WTC11 (cell line): ENCODE results near the gene JAKMIP3. TPM values are rescaled to one million over a fixed set of nuclear protein-coding genes. Genes with fewer than 3 reads are reported as not detected.

Experiments used
- ATAC-seq: fragments of 200-7000 bp; cut with Tn5 transposase; 2 replicates; pipeline ENCODE4 v1.10.0; 2021; ENCODE audit warnings: mild to moderate bottlenecking, moderate library complexity
- CTCF ChIA-PET: fragments of 300-600 bp; sonication (Branson Sonifier 250); formaldehyde crosslinking; loops from one replicate; lab custom pipeline; 2021; ENCODE audit warnings: antibody characterized with exemption; lab: Charles Lee
- POLR2A ChIA-PET: fragments of 350-600 bp; sonication (Branson Sonifier 250); formaldehyde crosslinking; loops from one replicate; lab custom pipeline; 2021; ENCODE audit warnings: antibody characterized with exemption; lab: Charles Lee
- DNase-seq: peaks from one replicate; pipeline ENCODE4 v3.0.0; 2021; ENCODE audit warnings: low spot score
- H3K27ac Mint-ChIP-seq: 2 replicates; pipeline ENCODE4 v1.8.0; 2021; ENCODE audit warnings: mixed read lengths
- H3K27me3 Mint-ChIP-seq: 2 replicates; pipeline ENCODE4 v1.8.0; 2021; ENCODE audit warnings: low read depth, mild to moderate bottlenecking, moderate library complexity, mixed read lengths
- H3K36me3 Mint-ChIP-seq: 2 replicates; pipeline ENCODE4 v1.8.0; 2021; ENCODE audit warnings: mixed read lengths
- H3K4me1 Mint-ChIP-seq: 2 replicates; pipeline ENCODE4 v1.8.0; 2022; ENCODE audit warnings: mixed read lengths
- H3K4me3 Mint-ChIP-seq: 2 replicates; pipeline ENCODE4 v1.8.0; 2021; ENCODE audit warnings: mild to moderate bottlenecking, moderate library complexity, mixed read lengths
- H3K9me3 Mint-ChIP-seq: 2 replicates; pipeline ENCODE4 v1.8.0; 2021; ENCODE audit warnings: mixed read lengths
- CREM ChIP-seq: sonication (generic); formaldehyde crosslinking; IDR thresholded peaks from 2 replicates; pipeline ENCODE4 v1.8.1; 2022; ENCODE audit warnings: mild to moderate bottlenecking, missing genetic modification reagents, moderate library complexity
- ELF4 ChIP-seq: sonication (generic); formaldehyde crosslinking; IDR thresholded peaks from 2 replicates; pipeline ENCODE4 v1.8.1; 2022; ENCODE audit warnings: low read depth, mild to moderate bottlenecking, moderate library complexity, missing genetic modification reagents
- GRHL2 ChIP-seq: fragments of 250-450 bp; sonication (Bioruptor Pico); IDR thresholded peaks from 2 replicates; pipeline ENCODE4 v1.8.0; 2022; ENCODE audit warnings: mild to moderate bottlenecking, moderate library complexity; ENCODE audit not compliant: insufficient replicate concordance, severe bottlenecking
- IRF2 ChIP-seq: sonication (generic); formaldehyde crosslinking; IDR thresholded peaks from 2 replicates; pipeline ENCODE4 v1.8.0; 2022; ENCODE audit warnings: low read depth, missing genetic modification reagents, borderline replicate concordance
- JAZF1 ChIP-seq: fragments of 250-450 bp; sonication (Bioruptor Pico); IDR thresholded peaks from 2 replicates; pipeline ENCODE4 v1.9.0; 2021; ENCODE audit warnings: moderate library complexity, mild to moderate bottlenecking, inconsistent platforms
- JUN ChIP-seq: sonication (generic); formaldehyde crosslinking; IDR thresholded peaks from 2 replicates; pipeline ENCODE4 v1.8.0; 2023; ENCODE audit warnings: mild to moderate bottlenecking, missing genetic modification reagents
- MXD4 ChIP-seq: fragments of 250-450 bp; sonication (Bioruptor Pico); IDR thresholded peaks from 2 replicates; pipeline ENCODE4 v1.8.0; 2021; ENCODE audit warnings: mild to moderate bottlenecking, moderate library complexity, borderline replicate concordance
- NR2C2 ChIP-seq: sonication (generic); formaldehyde crosslinking; IDR thresholded peaks from 2 replicates; pipeline ENCODE4 v1.8.0; 2022; ENCODE audit warnings: mild to moderate bottlenecking, missing genetic modification reagents
- NR3C1 ChIP-seq: sonication (generic); formaldehyde crosslinking; conservative IDR thresholded peaks from 2 replicates; pipeline ENCODE4 v1.8.1; 2023; ENCODE audit warnings: low read depth, mild to moderate bottlenecking, missing genetic modification reagents
- SMAD4 ChIP-seq: sonication (generic); formaldehyde crosslinking; IDR thresholded peaks from 2 replicates; pipeline ENCODE4 v1.8.0; 2022; ENCODE audit warnings: mild to moderate bottlenecking, missing genetic modification reagents
- SP1 ChIP-seq: sonication (generic); formaldehyde crosslinking; conservative IDR thresholded peaks from 2 replicates; pipeline ENCODE4 v1.8.1; 2022; ENCODE audit warnings: missing genetic modification reagents
- TEAD1 ChIP-seq: sonication (generic); formaldehyde crosslinking; IDR thresholded peaks from 2 replicates; pipeline ENCODE4 v1.8.0; 2022; ENCODE audit warnings: mild to moderate bottlenecking, missing genetic modification reagents
- ZBTB21 ChIP-seq: sonication (generic); formaldehyde crosslinking; IDR thresholded peaks from 2 replicates; pipeline ENCODE4 v1.8.1; 2023; ENCODE audit warnings: mild to moderate bottlenecking, missing genetic modification reagents, borderline replicate concordance
- ZNF232 ChIP-seq: sonication (generic); formaldehyde crosslinking; IDR thresholded peaks from 2 replicates; pipeline ENCODE4 v1.8.0; 2022; ENCODE audit warnings: mild to moderate bottlenecking, missing genetic modification reagents
- total RNA-seq: library from RNA; stranded (reverse); gene quantifications from 3 replicates; pipeline ENCODE4 v1.2.3, GENCODE V29; 2021
- TF ChIP-seq, protein P1 (sequence below): sonication (generic); formaldehyde crosslinking; IDR thresholded peaks from 2 replicates; pipeline ENCODE4 v1.8.1; 2023; ENCODE audit warnings: mild to moderate bottlenecking, missing genetic modification reagents, borderline replicate concordance
- TF ChIP-seq, protein P2 (sequence below): fragments of 250-450 bp; sonication (Bioruptor Pico); IDR thresholded peaks from 2 replicates; pipeline ENCODE4 v1.9.0; 2021; ENCODE audit warnings: mild to moderate bottlenecking

JAKMIP3 gene
- total RNA-seq, 1 experiment from 2014 or later = 1.7 TPM

DNA sequence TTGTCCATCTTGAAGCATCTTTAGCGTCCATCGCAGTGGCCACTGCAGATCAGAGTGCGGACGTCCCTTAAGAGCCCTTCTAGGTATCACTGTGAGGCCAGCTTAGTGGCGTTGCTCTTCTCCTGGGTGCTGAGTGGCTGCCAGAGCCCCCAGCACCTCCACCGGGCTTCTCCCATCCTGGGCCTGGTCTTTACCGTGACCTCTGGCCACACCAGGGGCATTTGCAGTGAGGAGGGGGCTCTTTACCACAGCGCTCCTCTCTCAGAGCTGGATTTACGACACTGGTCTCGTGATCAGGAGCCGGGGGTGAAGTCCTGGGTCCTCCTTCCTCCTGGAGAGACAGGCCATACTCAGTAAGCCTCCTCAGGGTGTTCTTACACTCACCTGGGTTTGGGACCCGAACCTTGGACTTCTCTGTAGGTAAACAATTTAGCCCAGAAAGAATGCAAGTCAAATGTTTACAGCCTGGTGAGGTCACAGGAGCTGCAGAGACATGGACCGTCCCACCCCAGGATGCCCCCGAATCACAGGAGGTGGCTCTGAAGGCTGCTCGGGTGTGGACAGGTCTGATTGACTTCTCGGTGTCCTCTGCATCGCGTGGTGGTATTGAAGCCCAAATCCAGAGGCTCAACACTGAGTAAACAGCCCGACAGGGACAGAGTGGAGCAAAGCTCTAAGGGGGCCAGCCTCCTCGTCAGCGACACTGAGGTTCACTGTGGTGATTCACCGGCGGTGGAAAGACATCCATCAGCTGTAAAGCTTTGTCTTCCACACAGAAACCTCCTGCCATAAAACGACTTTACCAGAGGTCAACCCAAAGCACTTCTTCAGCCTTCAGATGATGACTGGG is 33.0 kb downstream of the JAKMIP3 start:
- Mint-ChIP-seq H3K36me3 (peaks cover 5% of the 10 kb centered on the region; the same call in 1 of the 2 replicates), H3K27me3 (no peaks in the 10 kb centered on the region; the same call in 1 of the 2 replicates), H3K4me3 (no peak overlapping the region), H3K9me3 (peaks cover 15% of the 10 kb centered on the region), H3K4me1 (no peaks in the 10 kb centered on the region), H3K27ac (no peak overlapping the region)
- POLR2A ChIA-PET = no interaction called here
- CTCF ChIA-PET = no interaction called here
- DNase-seq (no peak), ATAC-seq (no peak)
- no peak for TF ChIP-seq JUN (CRISPR knock-in tag)
- TF ChIP-seq, protein P1, sequence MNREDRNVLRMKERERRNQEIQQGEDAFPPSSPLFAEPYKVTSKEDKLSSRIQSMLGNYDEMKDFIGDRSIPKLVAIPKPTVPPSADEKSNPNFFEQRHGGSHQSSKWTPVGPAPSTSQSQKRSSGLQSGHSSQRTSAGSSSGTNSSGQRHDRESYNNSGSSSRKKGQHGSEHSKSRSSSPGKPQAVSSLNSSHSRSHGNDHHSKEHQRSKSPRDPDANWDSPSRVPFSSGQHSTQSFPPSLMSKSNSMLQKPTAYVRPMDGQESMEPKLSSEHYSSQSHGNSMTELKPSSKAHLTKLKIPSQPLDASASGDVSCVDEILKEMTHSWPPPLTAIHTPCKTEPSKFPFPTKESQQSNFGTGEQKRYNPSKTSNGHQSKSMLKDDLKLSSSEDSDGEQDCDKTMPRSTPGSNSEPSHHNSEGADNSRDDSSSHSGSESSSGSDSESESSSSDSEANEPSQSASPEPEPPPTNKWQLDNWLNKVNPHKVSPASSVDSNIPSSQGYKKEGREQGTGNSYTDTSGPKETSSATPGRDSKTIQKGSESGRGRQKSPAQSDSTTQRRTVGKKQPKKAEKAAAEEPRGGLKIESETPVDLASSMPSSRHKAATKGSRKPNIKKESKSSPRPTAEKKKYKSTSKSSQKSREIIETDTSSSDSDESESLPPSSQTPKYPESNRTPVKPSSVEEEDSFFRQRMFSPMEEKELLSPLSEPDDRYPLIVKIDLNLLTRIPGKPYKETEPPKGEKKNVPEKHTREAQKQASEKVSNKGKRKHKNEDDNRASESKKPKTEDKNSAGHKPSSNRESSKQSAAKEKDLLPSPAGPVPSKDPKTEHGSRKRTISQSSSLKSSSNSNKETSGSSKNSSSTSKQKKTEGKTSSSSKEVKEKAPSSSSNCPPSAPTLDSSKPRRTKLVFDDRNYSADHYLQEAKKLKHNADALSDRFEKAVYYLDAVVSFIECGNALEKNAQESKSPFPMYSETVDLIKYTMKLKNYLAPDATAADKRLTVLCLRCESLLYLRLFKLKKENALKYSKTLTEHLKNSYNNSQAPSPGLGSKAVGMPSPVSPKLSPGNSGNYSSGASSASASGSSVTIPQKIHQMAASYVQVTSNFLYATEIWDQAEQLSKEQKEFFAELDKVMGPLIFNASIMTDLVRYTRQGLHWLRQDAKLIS (CRISPR knock-in tag) = no peak
- TF ChIP-seq NR3C1 (CRISPR knock-in tag) = no peak

DNA sequence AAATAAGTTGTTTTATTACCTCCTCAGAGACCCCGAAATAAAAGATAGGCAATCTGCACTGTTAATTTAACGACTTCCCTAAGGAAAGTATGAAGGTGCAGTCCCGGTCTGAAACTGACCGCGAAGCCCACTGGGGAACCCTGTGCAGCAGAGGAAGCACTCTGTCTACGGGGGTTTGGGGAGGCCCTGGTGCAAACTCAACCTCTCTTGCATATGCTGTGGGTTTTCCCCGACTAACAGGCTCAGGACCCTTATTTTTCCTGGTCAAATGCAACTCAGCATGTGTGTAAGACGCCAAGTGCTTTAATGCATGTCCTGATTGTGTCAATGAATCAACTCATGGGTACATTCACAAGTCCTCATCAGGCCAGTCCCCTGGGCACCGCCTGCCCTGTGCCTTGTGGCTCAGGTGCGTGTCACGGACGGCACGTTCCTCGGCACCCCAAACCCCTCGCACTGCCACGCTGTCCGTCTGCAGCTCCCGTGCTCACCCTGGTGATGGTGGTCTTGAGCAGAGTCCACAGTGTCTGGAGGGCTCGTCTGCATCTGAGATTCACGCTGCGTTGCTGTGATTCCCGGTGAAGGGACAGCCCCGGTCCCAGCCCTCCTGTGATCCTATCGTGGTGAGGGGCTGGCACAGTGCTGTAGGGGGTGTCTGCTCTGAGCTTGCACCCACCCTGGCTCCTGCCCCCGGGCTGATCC is 33.8 kb downstream of the JAKMIP3 start:
- Mint-ChIP-seq H3K36me3 (no peaks in the 10 kb centered on the region), H3K4me1 (no peaks in the 10 kb centered on the region), H3K9me3 (peaks cover 7% of the 10 kb centered on the region), H3K4me3 (no peak overlapping the region), H3K27me3 (no peaks in the 10 kb centered on the region; the same call in 1 of the 2 replicates), H3K27ac (no peak overlapping the region)
- CTCF ChIA-PET = interaction anchor here (1.6 to 2.1 kb wide), 2 partner anchors 49 to 77 kb away, joined by 5 to 7 read pairs; no protein-coding TSS in a partner anchor
- TF ChIP-seq ZBTB21 = no peak
- TF ChIP-seq NR2C2 (CRISPR knock-in tag) = no peak
- no peak for TF ChIP-seq SMAD4
- TF ChIP-seq CREM (CRISPR knock-in tag) = no peak
- TF ChIP-seq ZNF232 (CRISPR knock-in tag) = no peak
- TF ChIP-seq GRHL2 (CRISPR knock-in tag) = no peak
- TF ChIP-seq, protein P2, sequence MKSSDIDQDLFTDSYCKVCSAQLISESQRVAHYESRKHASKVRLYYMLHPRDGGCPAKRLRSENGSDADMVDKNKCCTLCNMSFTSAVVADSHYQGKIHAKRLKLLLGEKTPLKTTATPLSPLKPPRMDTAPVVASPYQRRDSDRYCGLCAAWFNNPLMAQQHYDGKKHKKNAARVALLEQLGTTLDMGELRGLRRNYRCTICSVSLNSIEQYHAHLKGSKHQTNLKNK (CRISPR knock-in tag) = no peak
- no peak for TF ChIP-seq SP1 (CRISPR knock-in tag)
- TF ChIP-seq TEAD1 (CRISPR knock-in tag) = no peak
- TF ChIP-seq ELF4 (CRISPR knock-in tag) = no peak
- no peak for TF ChIP-seq IRF2 (CRISPR knock-in tag)
- no peak for TF ChIP-seq JAZF1 (CRISPR knock-in tag)
- no peak for TF ChIP-seq MXD4 (CRISPR knock-in tag)
- TF ChIP-seq, protein P1 (CRISPR knock-in tag) = no peak
- ATAC-seq (no peak), DNase-seq (no peak)
- POLR2A ChIA-PET = no interaction called here
